OCI-LY7 (cell line): ENCODE measurements around the gene ANKS1A. TPM values are rescaled to one million over a fixed set of nuclear protein-coding genes. Genes with fewer than 3 reads are reported as not detected.

Source experiments
- BruUV-seq: library from RNA; stranded (reverse); fragments of 400-500 nt; replicated peaks from 2 replicates; lab custom pipeline; 2021; lab: Mats Ljungman, UMichigan
- CTCF ChIA-PET: fragments of 300-600 bp; sonication (Branson Sonifier 250); formaldehyde crosslinking; loops from one replicate; lab custom pipeline; 2022; ENCODE audit warnings: antibody characterized with exemption; ENCODE audit not compliant: unreplicated experiment; lab: Charles Lee
- POLR2A ChIA-PET: fragments of 300-600 bp; sonication (Branson Sonifier 250); formaldehyde crosslinking; loops from one replicate; lab custom pipeline; 2022; ENCODE audit warnings: antibody characterized with exemption; lab: Charles Lee
- DNase-seq: peaks from one replicate; pipeline ENCODE4 v3.0.0-alpha.2; 2015; ENCODE audit warnings: low spot score
- H2AFZ ChIP-seq: fragments of 200-600 bp; sonication (generic), shearing (Covaris generic); 2 replicates; pipeline ENCODE4 v1.6.1; 2014; ENCODE audit warnings: mild to moderate bottlenecking, antibody characterized with exemption, low read length, moderate library complexity
- H3K27ac ChIP-seq: fragments of 200-600 bp; sonication (generic); 2 replicates; pipeline ENCODE4 v1.5.1; 2014; ENCODE audit warnings: mixed run types, low read depth, mild to moderate bottlenecking, moderate library complexity, low read length, inconsistent platforms; ENCODE audit not compliant: poor library complexity, severe bottlenecking
- H3K36me3 ChIP-seq: fragments of 200-600 bp; sonication (generic); 2 replicates; pipeline ENCODE4 v1.6.1; 2014; ENCODE audit warnings: mild to moderate bottlenecking, antibody characterized with exemption, low read length, moderate library complexity, mixed read lengths; ENCODE audit not compliant: insufficient read depth
- H3K4me1 ChIP-seq: fragments of 200-600 bp; sonication (generic); 2 replicates; pipeline ENCODE4 v1.5.1; 2014; ENCODE audit warnings: mild to moderate bottlenecking, low read length; ENCODE audit not compliant: insufficient read depth, poor library complexity, severe bottlenecking
- H3K4me2 ChIP-seq: fragments of 200-600 bp; sonication (generic); 2 replicates; pipeline ENCODE4 v1.6.1; 2014; ENCODE audit warnings: mild to moderate bottlenecking, low read length
- H3K4me3 ChIP-seq: fragments of 200-600 bp; sonication (generic); 2 replicates; pipeline ENCODE4 v1.5.1; 2014; ENCODE audit warnings: mild to moderate bottlenecking, low read depth, low read length; ENCODE audit not compliant: poor library complexity, severe bottlenecking
- H3K79me2 ChIP-seq: fragments of 200-600 bp; sonication (generic); 2 replicates; pipeline ENCODE4 v1.6.1; 2016; ENCODE audit warnings: low read depth, mild to moderate bottlenecking, low read length, moderate library complexity, mixed read lengths; ENCODE audit not compliant: insufficient read depth
- H3K9me2 ChIP-seq: fragments of 200-600 bp; sonication (generic); 2 replicates; pipeline ENCODE4 v1.6.1; 2016; ENCODE audit warnings: mild to moderate bottlenecking, low read length, mixed read lengths; ENCODE audit not compliant: insufficient read depth
- H3K9me3 ChIP-seq: fragments of 200-600 bp; sonication (generic); 2 replicates; pipeline ENCODE4 v1.6.1; 2014; ENCODE audit warnings: mild to moderate bottlenecking, mixed run types, low read length, mixed read lengths
- H4K20me1 ChIP-seq: fragments of 200-600 bp; sonication (generic); 2 replicates; pipeline ENCODE4 v1.6.1; 2014; ENCODE audit warnings: mild to moderate bottlenecking, antibody characterized with exemption, low read length, moderate library complexity, mixed read lengths; ENCODE audit not compliant: insufficient read depth
- CTCF ChIP-seq: fragments of 200-600 bp; sonication (generic); conservative IDR thresholded peaks from 2 replicates; pipeline ENCODE4 v1.5.1; 2014; ENCODE audit warnings: mild to moderate bottlenecking, antibody characterized with exemption, low read length, moderate library complexity, mixed read lengths
- EZH2phosphoT487 ChIP-seq: fragments of 200-600 bp; sonication (generic); IDR thresholded peaks from 2 replicates; pipeline ENCODE4 v1.6.1; 2018; ENCODE audit warnings: low read depth, borderline replicate concordance, mild to moderate bottlenecking, mixed run types, antibody characterized with exemption, low read length, moderate library complexity, mixed read lengths
- intact Hi-C: fragments of 100-400 bp; cut with micrococcal nuclease; formaldehyde crosslinking; loops from one replicate; pipeline ENCODE4 v1.10.0; 2022; ENCODE audit not compliant: unreplicated experiment
- total RNA-seq, 2 experiments: library from RNA; depleted of rRNA in 1 of 2; stranded (reverse); fragments of >200 nt in 1 of 2; shearing (Covaris generic) in 1 of 2; gene quantifications; 2 replicates each; pipeline ENCODE4 v1.2.3, GENCODE V29; 2014 to 2022

Gene ANKS1A
- total RNA-seq, 2 experiments from 2014 or later: 7.8 to 13.8 TPM

- no peak overlapping the region for H2AFZ ChIP-seq
- no peak overlapping the region for H3K4me2 ChIP-seq
- no peak for TF ChIP-seq CTCF
- no peak overlapping the region for H3K4me3 ChIP-seq
- no peaks in the 10 kb centered on the region for H3K4me1 ChIP-seq
- ChIA-PET CTCF (no interaction called here), POLR2A (interaction anchor here (1.0 to 1.1 kb wide), 2 partner anchors 13 to 14 kb away, joined by 3 read pairs; no protein-coding TSS in a partner anchor)
- no peaks in the 10 kb centered on the region; the same call in 1 of the 2 replicates for H4K20me1 ChIP-seq
- H3K9me3 ChIP-seq: no peaks in the 10 kb centered on the region
- no peaks in the 10 kb centered on the region for H3K36me3 ChIP-seq
- no TSS peak for BruUV-seq
- intact Hi-C loops: no loop called here
- no peaks in the 10 kb centered on the region for H3K9me2 ChIP-seq
- H3K79me2 ChIP-seq: no peaks in the 10 kb centered on the region
- no peak for DNase-seq
- H3K27ac ChIP-seq: no peak overlapping the region
Measured at GRCh38 chr6:34949636-34950035, 60.6 kb downstream of the ANKS1A start.

- ChIA-PET CTCF (no interaction called here), POLR2A (interaction anchor here (1.2 kb wide), 1 partner anchor 11 kb away, joined by 5 read pairs; no protein-coding TSS in a partner anchor)
- Histone ChIP-seq H3K36me3 (no peaks in the 10 kb centered on the region), H3K9me3 (no peaks in the 10 kb centered on the region), H2AFZ (no peak overlapping the region), H3K9me2 (no peaks in the 10 kb centered on the region), H4K20me1 (no peaks in the 10 kb centered on the region; the same call in 1 of the 2 replicates), H3K4me3 (no peak overlapping the region), H3K27ac (no peak overlapping the region), H3K4me1 (peaks cover 6% of the 10 kb centered on the region), H3K79me2 (no peaks in the 10 kb centered on the region), H3K4me2 (no peak overlapping the region)
- BruUV-seq: no TSS peak
- TF ChIP-seq EZH2phosphoT487 (no peak), CTCF (no peak)
- DNase-seq: no peak
- intact Hi-C loops: no loop called here
Measured at GRCh38 chr6:34950849-34951248, 61.8 kb downstream of the ANKS1A start.

- H4K20me1 ChIP-seq: no peaks in the 10 kb centered on the region; the same call in 1 of the 2 replicates
- DNase-seq: no peak
- H3K36me3 ChIP-seq: no peaks in the 10 kb centered on the region
- ChIA-PET POLR2A (interaction anchor here (0.6 to 1.2 kb wide), 2 partner anchors 10 to 17 kb away, joined by 3 to 5 read pairs; no protein-coding TSS in a partner anchor), CTCF (no interaction called here)
- no peak overlapping the region for H3K27ac ChIP-seq
- TF ChIP-seq EZH2phosphoT487: no peak
- no peak for TF ChIP-seq CTCF
- no peak overlapping the region for H3K4me3 ChIP-seq
- H3K9me2 ChIP-seq: no peaks in the 10 kb centered on the region
- intact Hi-C loops: no loop called here
- no peaks in the 10 kb centered on the region for H3K79me2 ChIP-seq
- H2AFZ ChIP-seq: no peak overlapping the region
- H3K9me3 ChIP-seq: no peaks in the 10 kb centered on the region
- peaks cover 6% of the 10 kb centered on the region for H3K4me1 ChIP-seq
- no peak overlapping the region for H3K4me2 ChIP-seq
- no TSS peak for BruUV-seq
Measured at GRCh38 chr6:34951731-34952130, 62.7 kb downstream of the ANKS1A start.
